Stimulated activated CD4-positive, alpha-beta T cell treated with anti-CD3 and anti-CD28 coated beads, Interleukin-4, amount 100 ng/mL, for 1 hour (primary cell): ENCODE data around the gene PCDHA6.
"Not testable (repeated sequence)": the region's sequence is repeated elsewhere in the genome, so short reads cannot be mapped to it uniquely, and the experiment has no call there.

Source experiments
- DNase-seq: peaks from one replicate; pipeline ENCODE4 v3.0.0-alpha.2; 2020

Gene PCDHA6

GRCh38 chr5:140868721-140869554 is 41.2 kb downstream of the PCDHA6 start, which contains the start of gene PCDHA11:
Gene PCDHA11, plus strand, starts transcription at chr5:140868957. Its CDS starts 147 bp downstream, at chr5:140869104.
- no peak for DNase-seq

- DNase-seq: no peak
These were observed 41.8 kb downstream of the PCDHA6 start for GRCh38 chr5:140869555-140869886.

GRCh38 chr5:140870221-140871201 is 42.8 kb downstream of the PCDHA6 start:
- DNase-seq: no peak

- no peak for DNase-seq
These were observed 47.6 kb downstream of the PCDHA6 start, which contains the start of gene PCDHA12 for GRCh38 chr5:140875085-140876065. Gene PCDHA12, plus strand, starts transcription at chr5:140875308. Its CDS starts 165 bp downstream, at chr5:140875473.

- not testable (repeated sequence) for DNase-seq
These were observed 48.9 kb downstream of the PCDHA6 start for GRCh38 chr5:140876541-140877261.

- DNase-seq: no peak
These were observed 49.5 kb downstream of the PCDHA6 start for GRCh38 chr5:140877262-140877581.
